H1 (cell line): Measurements from ENCODE around the gene THYN1. TPM values are rescaled to one million over a fixed set of nuclear protein-coding genes. Genes with fewer than 3 reads are reported as not detected.

Source experiments
- KDM1A ChIP-seq: fragments of 200-600, 300-600 bp; sonication (generic); IDR thresholded peaks from 2 replicates; pipeline ENCODE4 v1.7.1; 2016; ENCODE audit warnings: mild to moderate bottlenecking, low read length, borderline replicate concordance
- polyA plus RNA-seq, 7 experiments: library from polyadenylated mRNA; depleted of rRNA in 3 of 7; stranded (reverse) in 5 of 7; unstranded in 2 of 7; fragments of >200 nt in 5 of 7; fragments of 200-250 nt in 2 of 7; gene quantifications; 1 replicate in 5 of 7; 2 replicates in 1 of 7; 4 replicates in 1 of 7; pipeline versions ENCODE4 v1.2.1 to v1.2.3, GENCODE V29; 2011 to 2013; ENCODE audit warnings: missing spikeins in 2 of 7, mixed read lengths in 2 of 7
- total RNA-seq: library from RNA; stranded (reverse); fragmentation: NEBNext Ultra II Directional; extraction: Animal tissue kit (Norgen Biotek cat#: 25700); gene quantifications from 2 replicates; pipeline ENCODE4 v1.2.1, GENCODE V29; 2021

The THYN1 gene
- total and polyA plus RNA-seq, 2 of the 8 experiments (the other 6 are each of a cell fraction or from before 2014, with no cell fraction given): 77.3 to 95.1 TPM

GRCh38 chr11:134224710-134225664 is 28.2 kb downstream of the THYN1 start (continued):
- TF ChIP-seq KDM1A: no peak
- TF ChIP-seq, all 59 proteins: peak for 9
